ENCODE data around the gene NFKB2.

The NFKB2 gene

GRCh38 chr10:102451105-102451969, 55.8 kb downstream of the NFKB2 start, which contains the start of gene C10orf95:
Gene C10orf95 (minus strand): TSS chr10:102451543. CDS start chr10:102451093, 450 bp downstream.
- TF ChIP-seq CTCF (IDR thresholded peaks at IDR 0.05; ENCODE audit: insufficient read depth, missing control alignments) = no peak
- DNase-seq (ENCODE audit: insufficient read length, low spot score) (no peak), FAIRE-seq (no peak)

Data from D721Med (cell line).